Gastrocnemius medialis (tissue), 4 donors: ENCODE data around the gene NPAS3.

ENCODE experiments used
- CTCF ChIP-seq, 5 experiments: fragments of 450-650 bp in 3 of 5; fragments of 200-600 bp in 2 of 5; sonication (generic) in 2 of 5; IDR thresholded peaks in 4 of 5; conservative IDR thresholded peaks in 1 of 5; 1 replicate in 4 of 5; 2 replicates in 1 of 5; pipeline ENCODE4 v1.5.1; 2016 to 2019; ENCODE audit warnings: antibody characterized with exemption in 5 of 5, mild to moderate bottlenecking in 3 of 5, moderate library complexity in 3 of 5
- POLR2A ChIP-seq, 2 donors: fragments of 450-650 bp; IDR thresholded peaks; one replicate each; pipeline ENCODE4 v1.6.1; 2017; ENCODE audit warnings: antibody characterized with exemption in 2 of 2, mild to moderate bottlenecking in 2 of 2, moderate library complexity in 2 of 2

- TF ChIP-seq CTCF (IDR thresholded peaks at IDR 0.05 in 4 of 5, conservative IDR thresholded peaks at IDR 0.05 in 1 of 5) = no peak
- no peak for TF ChIP-seq POLR2A (IDR thresholded peaks at IDR 0.05)
Measured at GRCh38 chr14:33375196-33375595, 436.5 kb downstream of the NPAS3 start.
